Stimulated activated CD4-positive, alpha-beta T cell treated with anti-CD3 and anti-CD28 coated beads, Interleukin-4, amount 100 ng/mL, for 4 hours (primary cell): ENCODE measurements around the gene CEP170.

ENCODE experiments used
- DNase-seq, 2 experiments: peaks; one replicate each; pipeline ENCODE4 v3.0.0-alpha.2; 2020

The CEP170 gene

GRCh38 chr1:243267914-243268653, 13.0 kb upstream of the CEP170 start:
- no peak for DNase-seq

DNA sequence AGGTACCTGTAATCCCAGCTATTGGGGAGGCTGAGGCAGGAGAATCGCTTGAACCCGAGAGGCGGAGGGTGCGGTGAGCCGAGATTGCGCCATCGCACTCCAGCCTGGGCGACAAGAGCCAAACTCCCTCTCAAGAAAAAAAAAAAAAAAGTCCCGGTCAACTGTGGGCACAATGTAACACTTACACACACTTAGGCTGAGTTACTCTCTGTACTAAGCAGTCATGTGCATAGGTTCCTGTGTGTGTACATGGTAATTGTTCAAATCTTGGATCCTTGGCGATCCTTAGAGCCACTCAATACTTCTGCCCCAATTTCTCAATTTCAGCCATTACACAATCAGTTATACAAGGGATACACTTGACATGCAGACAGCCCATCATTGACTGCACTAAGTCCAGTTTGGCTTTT, 12.4 kb upstream of the CEP170 start:
- no peak for DNase-seq

GRCh38 chr1:243266231-243266630, 11.2 kb upstream of the CEP170 start:
- DNase-seq: no peak

DNA sequence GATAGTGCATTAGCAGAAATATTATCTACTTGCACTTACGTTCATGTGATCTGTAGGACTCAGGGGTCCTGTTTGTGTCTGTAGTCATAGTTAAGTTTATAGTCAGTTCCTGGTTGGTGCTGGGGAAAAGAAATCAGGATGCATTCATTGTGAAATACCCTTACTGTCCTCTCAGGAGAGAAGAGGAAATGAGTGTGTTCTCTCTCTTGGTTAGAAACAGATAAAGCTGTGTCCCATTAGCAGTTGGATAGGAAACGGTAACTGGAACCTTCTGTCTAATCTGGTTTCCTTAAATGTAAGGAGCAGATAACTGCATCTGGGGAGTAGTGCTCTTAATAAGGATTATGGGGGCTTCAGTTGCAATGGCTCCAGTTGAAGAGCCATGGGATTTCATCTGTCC, 9.6 kb upstream of the CEP170 start:
- DNase-seq: no peak

GRCh38 chr1:243261390-243261789, 6.3 kb upstream of the CEP170 start:
- no peak for DNase-seq

- DNase-seq: no peak
These were observed 5.3 kb upstream of the CEP170 start for GRCh38 chr1:243260221-243260880.

GRCh38 chr1:243258731-243259130, 3.6 kb upstream of the CEP170 start:
- DNase-seq: no peak

DNA sequence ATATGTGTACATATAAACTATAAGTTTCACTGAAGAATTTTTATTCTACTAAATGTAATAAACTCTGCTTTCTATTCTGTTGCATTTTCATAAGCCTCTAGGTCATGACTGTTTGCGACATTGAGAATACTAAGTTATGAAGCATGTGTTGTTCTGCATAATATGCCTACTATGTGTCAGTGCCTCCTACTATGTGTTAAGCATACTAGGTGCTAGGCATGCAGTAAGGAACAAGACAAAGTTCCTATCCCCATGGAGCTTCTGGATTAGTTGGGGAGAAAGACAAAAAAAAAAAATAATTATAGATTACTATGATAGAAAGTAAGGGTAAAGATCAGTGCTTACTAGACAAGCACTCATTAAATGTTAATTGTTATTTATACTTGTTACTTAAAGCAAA, 2.1 kb upstream of the CEP170 start:
- DNase-seq: no peak

GRCh38 chr1:243256590-243256989, 1.5 kb upstream of the CEP170 start:
- DNase-seq: no peak

GRCh38 chr1:243255791-243256512, 871 bp upstream of the CEP170 start, which contains the start of gene SDCCAG8:
Gene SDCCAG8, plus strand, starts transcription at chr1:243256041. Its CDS starts 133 bp downstream, at chr1:243256174.
- peak; percentile 86 to 95 for DNase-seq

GRCh38 chr1:243254233-243254926, 701 bp downstream of the CEP170 start:
- peak; percentile 53 to 55 for DNase-seq

- DNase-seq: no peak
These were observed 1.2 kb downstream of the CEP170 start for GRCh38 chr1:243253926-243254232.

GRCh38 chr1:243253211-243253925, 1.7 kb downstream of the CEP170 start:
- no peak for DNase-seq

GRCh38 chr1:243251539-243251938, 3.5 kb downstream of the CEP170 start:
- no peak for DNase-seq

DNA sequence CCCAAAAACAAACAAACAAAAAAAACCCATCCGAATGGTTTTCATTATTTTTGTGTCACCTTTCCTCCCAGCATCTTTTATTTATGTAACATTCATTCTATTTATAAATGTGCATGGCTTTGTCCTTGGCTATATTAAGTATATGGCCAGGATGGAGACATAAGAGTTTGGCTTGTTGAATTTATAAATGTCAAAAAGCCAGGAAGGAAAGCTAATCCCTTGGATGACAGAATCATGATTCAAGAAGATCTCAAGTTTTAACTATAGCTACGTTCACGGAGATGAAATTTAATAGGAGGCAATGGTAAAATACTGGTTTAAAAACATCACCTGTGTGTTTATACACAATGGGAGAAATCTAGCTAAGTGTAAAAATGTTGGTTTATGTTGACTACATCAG, 5.0 kb downstream of the CEP170 start:
- no peak for DNase-seq

- DNase-seq: no peak
These were observed 5.9 kb downstream of the CEP170 start for GRCh38 chr1:243249214-243249613.

GRCh38 chr1:243247901-243248300, 7.2 kb downstream of the CEP170 start:
- DNase-seq: no peak

DNA sequence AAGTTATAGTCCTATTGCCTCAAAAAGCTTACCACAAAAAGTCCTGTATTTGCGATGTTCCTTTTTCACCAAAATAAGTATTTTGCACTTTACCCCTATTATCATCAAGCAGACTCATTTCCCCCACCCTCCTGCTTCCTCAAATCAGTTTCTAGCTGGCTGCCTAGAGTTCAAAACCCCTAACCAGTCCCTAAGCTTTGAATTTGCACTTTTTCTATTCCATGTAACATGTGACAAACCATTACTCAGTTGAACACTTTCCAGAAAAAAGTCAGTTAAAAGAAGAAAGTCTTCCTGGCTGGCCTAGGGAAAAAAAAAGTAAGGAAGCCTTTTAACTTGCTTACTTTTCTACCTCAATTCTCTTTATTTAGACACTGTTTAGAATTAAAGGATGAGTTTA, 8.2 kb downstream of the CEP170 start:
- no peak for DNase-seq

- DNase-seq: no peak
These were observed 10.6 kb downstream of the CEP170 start for GRCh38 chr1:243244432-243244841.

- DNase-seq: no peak
These were observed 18.4 kb downstream of the CEP170 start for GRCh38 chr1:243236604-243237252.

- DNase-seq: no peak
These were observed 20.0 kb downstream of the CEP170 start for GRCh38 chr1:243234978-243235647.

DNA sequence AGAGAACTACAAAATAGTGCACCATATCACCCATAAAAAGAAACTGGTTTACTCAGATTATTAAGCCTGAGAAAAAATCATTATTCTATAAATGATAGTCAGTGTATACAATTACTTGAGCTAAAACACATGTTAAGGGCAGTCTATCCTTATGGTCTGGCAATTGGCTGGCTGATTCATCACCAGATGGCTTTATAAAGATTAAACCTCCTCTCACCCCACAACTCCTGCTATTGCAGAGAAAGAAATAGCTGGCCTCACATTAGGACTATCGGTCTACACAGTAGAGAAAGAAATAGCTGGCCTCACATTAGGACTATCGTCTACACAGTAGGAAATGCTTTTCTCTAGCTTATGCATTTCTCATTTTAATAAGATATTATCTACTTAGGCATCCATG, 21.2 kb downstream of the CEP170 start:
- DNase-seq: no peak
